Endothelial cell of umbilical vein (primary cell): ENCODE measurements around the gene TJP1.

Experiments
- EZH2 ChIP-seq: IDR thresholded peaks from 2 replicates; pipeline ENCODE4 v1.6.1; 2012; ENCODE audit warnings: borderline replicate concordance, low read depth, mild to moderate bottlenecking, moderate library complexity, low read length, inconsistent platforms; ENCODE audit not compliant: severe bottlenecking
- FOS ChIP-seq: IDR thresholded peaks from 2 replicates; pipeline ENCODE4 v1.6.1; 2011; ENCODE audit warnings: mild to moderate bottlenecking, low read length, moderate library complexity, borderline replicate concordance; ENCODE audit not compliant: insufficient read depth
- JUN ChIP-seq: IDR thresholded peaks from 2 replicates; pipeline ENCODE4 v1.6.1; 2011; ENCODE audit warnings: borderline replicate concordance, low read depth; ENCODE audit not compliant: insufficient read length, insufficient read depth
- MYC ChIP-seq: IDR thresholded peaks from one replicate; pipeline ENCODE4 v1.6.1; 2011; ENCODE audit warnings: mild to moderate bottlenecking, low read depth, low read length
- POLR2A ChIP-seq: IDR thresholded peaks from 2 replicates; pipeline ENCODE4 v1.6.1; 2012; ENCODE audit warnings: low read depth, mild to moderate bottlenecking, control low read depth, low read length
- POLR2AphosphoS5 ChIP-seq: IDR thresholded peaks from 2 replicates; pipeline ENCODE4 v1.6.1; 2012; ENCODE audit warnings: low read depth, mild to moderate bottlenecking, control low read depth, low read length, moderate library complexity; ENCODE audit not compliant: insufficient read depth
- TF ChIP-seq, protein P1 (sequence below), 2 donors: IDR thresholded peaks; 1 replicate in 1 of 2; 2 replicates in 1 of 2; pipeline ENCODE4 v1.5.1; 2011; ENCODE audit warnings: low read length in 2 of 2, mild to moderate bottlenecking in 2 of 2, moderate library complexity in 2 of 2, control low read depth in 1 of 2, inconsistent platforms in 1 of 2, low read depth in 1 of 2; ENCODE audit not compliant: insufficient read depth in 1 of 2; ENCODE audit errors: extremely low read depth in 1 of 2
- TF ChIP-seq, protein P2 (sequence below): IDR thresholded peaks from 2 replicates; pipeline ENCODE4 v1.6.1; 2011; ENCODE audit not compliant: insufficient read depth, insufficient read length

- no peak for TF ChIP-seq POLR2A
- TF ChIP-seq, protein P1, sequence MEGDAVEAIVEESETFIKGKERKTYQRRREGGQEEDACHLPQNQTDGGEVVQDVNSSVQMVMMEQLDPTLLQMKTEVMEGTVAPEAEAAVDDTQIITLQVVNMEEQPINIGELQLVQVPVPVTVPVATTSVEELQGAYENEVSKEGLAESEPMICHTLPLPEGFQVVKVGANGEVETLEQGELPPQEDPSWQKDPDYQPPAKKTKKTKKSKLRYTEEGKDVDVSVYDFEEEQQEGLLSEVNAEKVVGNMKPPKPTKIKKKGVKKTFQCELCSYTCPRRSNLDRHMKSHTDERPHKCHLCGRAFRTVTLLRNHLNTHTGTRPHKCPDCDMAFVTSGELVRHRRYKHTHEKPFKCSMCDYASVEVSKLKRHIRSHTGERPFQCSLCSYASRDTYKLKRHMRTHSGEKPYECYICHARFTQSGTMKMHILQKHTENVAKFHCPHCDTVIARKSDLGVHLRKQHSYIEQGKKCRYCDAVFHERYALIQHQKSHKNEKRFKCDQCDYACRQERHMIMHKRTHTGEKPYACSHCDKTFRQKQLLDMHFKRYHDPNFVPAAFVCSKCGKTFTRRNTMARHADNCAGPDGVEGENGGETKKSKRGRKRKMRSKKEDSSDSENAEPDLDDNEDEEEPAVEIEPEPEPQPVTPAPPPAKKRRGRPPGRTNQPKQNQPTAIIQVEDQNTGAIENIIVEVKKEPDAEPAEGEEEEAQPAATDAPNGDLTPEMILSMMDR (IDR thresholded peaks at IDR 0.05; ENCODE audit: extremely low read depth in 1 of 2, insufficient read depth in 1 of 2, low read depth in 1 of 2, low read length in 2 of 2): no peak
- TF ChIP-seq MYC: no peak
- TF ChIP-seq POLR2AphosphoS5: no peak
- TF ChIP-seq EZH2: no peak
- TF ChIP-seq JUN: no peak
- no peak for TF ChIP-seq FOS
- TF ChIP-seq, protein P2, sequence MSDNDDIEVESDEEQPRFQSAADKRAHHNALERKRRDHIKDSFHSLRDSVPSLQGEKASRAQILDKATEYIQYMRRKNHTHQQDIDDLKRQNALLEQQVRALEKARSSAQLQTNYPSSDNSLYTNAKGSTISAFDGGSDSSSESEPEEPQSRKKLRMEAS: no peak
Measured at GRCh38 chr15:29802411-29802810, 19.9 kb downstream of the TJP1 start.
